GM21723 (cell line): ENCODE measurements around the gene TIMM50.
"Not testable (repeated sequence)": the region's sequence is repeated elsewhere in the genome, so short reads cannot be mapped to it uniquely, and the experiment has no call there.

Experiments
- ATAC-seq: cut with Tn5 transposase; IDR thresholded peaks from one replicate; pipeline ENCODE4 v1.9.1; 2021; ENCODE audit warnings: mild to moderate bottlenecking, moderate library complexity; ENCODE audit not compliant: unreplicated experiment

TIMM50 gene

GRCh38 chr19:39469036-39469435 lies 11.6 kb upstream of the TIMM50 start:
- no peak for ATAC-seq

DNA sequence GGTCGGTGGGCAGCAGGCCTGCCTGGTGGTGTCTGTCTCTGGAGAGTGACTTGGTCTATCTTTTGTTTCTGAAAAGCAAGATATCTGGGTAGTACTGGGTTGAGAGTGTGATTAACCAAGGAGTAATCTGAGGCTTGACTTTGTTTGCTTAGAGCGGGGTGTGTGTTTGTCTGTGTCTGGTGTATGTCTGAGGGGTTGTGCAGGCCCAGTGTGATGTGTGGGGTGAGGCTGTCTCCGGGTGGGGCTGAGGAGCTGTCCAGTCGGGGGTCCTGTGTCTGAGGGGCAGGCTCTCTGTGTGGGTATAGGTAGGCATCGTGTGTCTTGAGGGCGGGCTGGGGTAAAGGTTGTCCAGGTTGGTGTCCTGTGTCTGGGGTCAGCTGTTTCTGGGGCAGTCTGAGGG lies 11.1 kb upstream of the TIMM50 start:
- ATAC-seq = no peak

DNA sequence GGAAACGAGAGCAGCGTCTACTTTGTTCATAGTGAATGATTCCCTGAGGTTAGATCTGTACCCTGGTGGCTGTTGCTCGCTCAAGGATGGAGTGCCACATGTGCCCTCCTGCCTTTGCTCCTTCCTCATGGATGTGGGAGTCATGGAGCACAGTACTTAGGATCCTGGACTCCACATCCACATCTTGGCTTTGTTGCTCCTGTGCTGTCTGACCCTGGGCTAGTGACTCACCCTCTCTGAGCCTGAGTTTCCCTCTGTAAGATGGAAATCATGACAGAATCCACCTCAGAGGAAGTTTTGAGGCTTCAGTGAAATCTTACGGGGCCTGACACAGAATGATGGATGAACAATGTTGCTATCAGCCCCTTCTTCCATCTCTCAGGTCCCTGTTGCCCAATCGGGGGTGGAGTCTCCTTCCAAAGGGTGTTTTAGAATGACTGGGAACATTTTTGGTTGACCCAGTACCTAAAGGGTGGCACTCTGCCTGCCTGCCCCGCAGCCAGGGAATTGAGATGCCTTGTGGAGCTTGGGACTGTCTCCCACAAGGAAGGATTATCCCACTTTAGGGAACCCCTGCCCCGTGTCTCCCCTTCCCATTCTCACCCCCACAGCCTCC lies 9.8 kb upstream of the TIMM50 start:
- no peak for ATAC-seq

DNA sequence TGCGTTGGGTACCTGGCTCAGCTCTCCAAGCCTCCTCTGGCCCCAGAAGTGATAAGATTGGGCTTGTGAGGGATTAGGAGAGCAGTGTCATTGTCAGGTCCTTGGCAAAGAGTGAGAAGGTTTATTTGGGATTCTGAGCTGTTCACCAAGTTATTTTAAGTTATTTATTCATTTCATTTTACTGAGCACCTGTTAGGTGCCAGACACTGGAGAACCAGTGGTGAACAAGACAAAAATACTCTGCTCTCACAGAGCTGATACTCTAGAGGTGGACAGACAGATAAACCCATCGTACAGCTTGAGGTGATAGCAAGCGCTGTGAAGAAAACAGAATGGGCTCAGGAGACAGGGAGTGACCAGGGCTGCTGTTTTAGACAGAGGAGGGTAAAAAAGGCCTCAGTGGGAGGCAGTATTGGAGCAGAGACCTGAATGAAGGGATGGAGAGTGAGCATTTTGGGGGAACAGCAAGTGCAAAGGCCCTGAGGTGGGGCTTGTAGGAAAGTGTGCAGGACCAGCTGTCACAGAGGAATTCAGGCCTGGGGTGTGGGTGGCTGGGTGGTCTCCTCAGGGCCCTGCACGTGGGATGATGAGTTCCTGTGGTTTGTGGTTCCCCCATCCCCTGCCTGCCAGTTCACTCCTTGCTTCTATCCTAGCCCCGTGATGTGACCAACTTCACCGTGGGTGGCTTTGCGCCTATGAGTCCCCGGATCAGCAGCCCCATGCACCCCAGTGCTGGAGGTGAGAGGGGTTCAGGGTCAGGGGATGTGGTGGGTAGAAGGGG lies 8.7 kb upstream of the TIMM50 start:
- no peak for ATAC-seq

GRCh38 chr19:39472746-39473442 lies 7.7 kb upstream of the TIMM50 start:
- no peak for ATAC-seq

DNA sequence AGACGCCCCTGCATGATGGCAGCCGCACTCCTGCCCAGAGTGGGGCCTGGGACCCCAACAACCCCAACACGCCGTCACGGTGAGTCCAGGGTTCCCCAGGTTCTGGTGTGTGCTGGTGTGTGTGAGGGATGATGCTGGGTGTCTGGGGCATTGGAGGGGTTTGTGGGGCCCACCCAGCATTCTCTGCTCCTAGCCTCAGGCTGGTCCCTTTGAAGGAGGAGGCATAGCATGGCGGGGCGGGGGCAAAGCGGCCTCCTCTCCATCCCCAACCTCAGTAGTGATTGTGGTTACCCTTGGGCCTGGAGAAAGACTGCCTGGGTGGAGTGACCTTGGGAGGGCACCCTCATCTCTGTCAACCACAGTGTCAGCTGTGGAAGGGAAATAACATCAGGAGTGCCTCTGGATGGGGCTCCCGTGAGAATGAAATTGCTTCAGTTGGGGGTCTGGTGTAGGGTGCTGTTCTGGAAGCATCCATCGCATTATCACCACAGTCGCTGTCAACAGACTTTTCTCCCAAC lies 7.1 kb upstream of the TIMM50 start:
- no peak for ATAC-seq

DNA sequence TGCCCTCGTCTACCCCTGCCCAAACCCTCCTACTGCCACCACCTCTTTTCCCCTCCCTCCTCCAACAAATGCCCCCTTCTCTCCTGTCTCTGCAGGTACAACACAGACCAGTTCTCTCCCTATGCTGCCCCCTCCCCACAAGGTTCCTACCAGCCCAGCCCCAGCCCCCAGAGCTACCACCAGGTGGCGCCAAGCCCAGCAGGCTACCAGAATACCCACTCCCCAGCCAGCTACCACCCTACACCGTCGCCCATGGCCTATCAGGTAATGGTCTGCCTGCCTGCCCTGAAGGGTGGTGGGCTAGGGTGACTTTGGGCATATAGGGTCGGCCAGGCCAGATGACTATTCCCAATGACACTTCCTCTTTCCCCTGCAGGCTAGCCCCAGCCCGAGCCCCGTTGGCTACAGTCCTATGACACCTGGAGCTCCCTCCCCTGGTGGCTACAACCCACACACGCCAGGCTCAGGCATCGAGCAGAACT lies 6.5 kb upstream of the TIMM50 start:
- ATAC-seq = no peak

DNA sequence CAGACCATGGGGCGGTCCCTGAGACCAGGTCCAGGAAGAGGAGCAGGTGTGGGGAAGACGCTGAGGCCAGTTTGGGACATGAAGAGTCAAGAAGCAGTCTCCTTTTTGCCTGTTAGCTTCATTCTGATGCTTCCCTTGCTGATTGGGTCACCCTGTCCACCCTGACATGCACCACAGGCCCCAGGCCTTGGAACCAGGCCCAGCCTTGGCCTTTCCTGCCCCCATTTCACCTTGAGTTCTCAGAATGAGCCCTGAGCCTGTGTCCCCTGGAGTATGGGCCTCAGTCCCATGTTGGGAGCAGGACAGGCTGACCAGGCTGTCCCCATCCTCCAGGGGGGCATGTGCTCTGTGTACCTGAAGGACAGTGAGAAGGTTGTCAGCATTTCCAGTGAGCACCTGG lies 4.9 kb upstream of the TIMM50 start:
- no peak for ATAC-seq

DNA sequence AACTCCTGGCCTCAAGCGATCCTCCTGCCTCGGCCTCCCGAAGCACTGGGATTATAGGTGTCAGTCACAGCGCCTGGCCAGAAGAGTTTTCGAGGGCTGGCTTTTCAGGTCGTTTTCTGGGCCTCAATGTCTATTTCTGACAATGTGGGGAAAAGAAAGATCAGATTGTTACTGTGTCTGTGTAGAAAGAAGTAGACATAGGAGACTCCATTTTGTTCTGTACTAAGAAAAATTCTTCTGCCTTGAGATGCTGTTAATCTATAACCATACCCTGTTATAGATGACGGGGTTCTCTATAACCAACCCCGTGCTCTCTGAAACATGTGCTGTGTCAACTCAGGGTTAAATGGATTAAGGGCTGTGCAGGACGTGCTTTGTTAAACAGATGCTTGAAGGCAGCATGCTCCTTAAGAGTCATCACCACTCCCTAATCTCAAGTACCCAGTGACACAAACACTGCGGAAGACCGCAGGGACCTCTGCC lies 1.3 kb upstream of the TIMM50 start:
- ATAC-seq = not testable (repeated sequence)

GRCh38 chr19:39479916-39480315 lies 722 bp upstream of the TIMM50 start:
- ATAC-seq = no peak

DNA sequence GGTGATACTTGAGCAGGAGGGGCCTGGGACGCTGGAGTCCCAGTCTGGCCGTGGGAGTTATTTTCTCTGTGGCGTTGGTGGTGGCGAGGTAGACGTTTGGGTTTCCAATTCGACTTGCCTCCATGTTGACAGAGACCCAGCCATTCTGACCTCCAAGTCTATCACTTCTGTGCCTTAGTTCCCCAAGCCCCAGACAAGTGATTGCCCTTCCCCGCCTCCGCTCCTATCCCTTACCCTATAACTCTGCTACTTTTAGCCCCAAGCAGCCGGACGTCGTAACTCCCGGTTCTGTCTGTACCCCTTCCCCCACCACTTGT lies 549 bp downstream of the TIMM50 start:
- no peak for ATAC-seq

- ATAC-seq = no peak
Measured at GRCh38 chr19:39481676-39482075, 1.0 kb downstream of the TIMM50 start.

- no peak for ATAC-seq
Measured at GRCh38 chr19:39483141-39483540, 2.5 kb downstream of the TIMM50 start.

DNA sequence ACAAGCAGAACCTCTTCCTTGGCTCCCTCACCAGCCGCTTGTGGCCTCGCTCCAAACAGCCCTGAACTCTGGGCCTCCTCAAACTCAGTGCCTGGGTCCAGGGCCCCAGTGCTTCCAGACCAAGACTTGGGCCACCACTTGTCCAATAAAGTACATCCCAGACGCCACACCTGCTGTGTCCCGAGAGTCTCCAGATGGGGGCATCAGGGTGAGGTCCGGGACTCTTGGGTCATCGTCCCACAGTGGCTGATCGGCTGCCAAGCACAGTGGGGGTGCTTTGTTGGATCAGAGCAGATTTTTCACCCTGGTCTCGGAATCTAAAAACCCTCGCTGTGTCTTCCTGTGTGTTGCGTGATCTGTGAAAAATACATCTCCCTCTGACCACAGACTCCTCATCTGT lies 9.1 kb downstream of the TIMM50 start:
- ATAC-seq = no peak

DNA sequence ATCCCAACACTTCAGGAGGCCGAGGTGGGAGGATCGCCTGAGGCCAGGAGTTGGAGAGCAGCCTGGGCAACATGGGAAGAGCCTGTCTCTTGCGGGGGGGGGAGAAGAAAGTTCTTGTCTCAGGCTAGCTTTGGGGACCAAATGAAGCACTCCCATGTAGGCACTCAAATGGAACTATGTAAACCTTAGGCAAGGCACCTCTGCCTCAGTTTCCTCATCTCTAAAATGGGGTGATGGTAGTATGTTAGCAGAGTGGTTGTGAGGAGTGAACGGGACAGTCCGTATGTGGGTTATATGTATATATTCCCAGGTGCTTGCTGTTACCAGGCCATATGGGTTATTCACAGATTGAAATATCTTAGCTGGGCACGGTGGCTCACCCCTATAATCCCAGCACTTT lies 11.6 kb downstream of the TIMM50 start:
- no peak for ATAC-seq

DNA sequence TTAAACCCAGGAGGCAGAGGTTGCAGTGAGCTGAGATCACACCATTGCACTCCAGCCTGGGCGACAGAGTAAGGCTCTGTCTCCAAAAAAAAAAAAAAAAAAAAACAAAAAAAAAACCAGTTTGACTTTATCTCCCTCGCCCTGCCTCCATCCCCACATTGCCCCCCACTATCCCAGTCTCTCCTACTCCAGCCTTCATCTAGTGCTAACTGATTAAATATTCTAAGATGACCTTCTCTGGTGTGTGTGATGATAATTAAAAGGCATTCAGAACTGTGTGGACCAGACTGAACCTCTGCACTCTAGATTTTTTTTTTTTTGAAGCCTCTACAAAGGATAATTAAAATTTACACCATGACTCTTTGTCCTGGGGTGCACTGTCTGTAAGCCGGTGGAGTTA lies 12.2 kb downstream of the TIMM50 start:
- no peak for ATAC-seq

- no peak for ATAC-seq
Measured at GRCh38 chr19:39494661-39495060, 14.0 kb downstream of the TIMM50 start.

- ATAC-seq = no peak
Measured at GRCh38 chr19:39496063-39496462, 15.4 kb downstream of the TIMM50 start.

DNA sequence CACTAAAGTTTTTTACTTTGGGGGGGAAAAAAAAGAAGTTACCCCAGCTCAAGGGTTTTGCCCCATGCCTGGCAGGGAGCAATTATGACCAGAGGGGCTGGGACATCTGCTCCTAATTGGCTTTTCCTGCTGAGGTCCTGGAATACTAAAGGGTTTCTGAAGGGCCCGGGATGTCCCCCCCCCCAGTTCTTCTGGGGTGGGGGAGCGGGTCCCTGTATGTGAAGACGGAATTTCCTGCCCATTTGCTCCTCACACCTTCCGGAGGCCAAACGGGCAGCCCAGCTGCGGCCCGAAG lies 17.0 kb downstream of the TIMM50 start:
- no peak for ATAC-seq

- ATAC-seq = no peak
Measured at GRCh38 chr19:39497996-39498797, 17.6 kb downstream of the TIMM50 start.
